ENCODE measurements around the gene STIM1. TPM values are rescaled to one million over a fixed set of nuclear protein-coding genes. Genes with fewer than 3 reads are reported as not detected.

The STIM1 gene
- total RNA-seq, 1 experiment from 2014 or later: 18.0 TPM

GRCh38 chr11:3807909-3808860 is 47.3 kb upstream of the STIM1 start, which contains the start of gene PGAP2 (continued):
- TF ChIP-seq STAT6 (CRISPR knock-in tag; conservative IDR thresholded peaks at IDR 0.05; ENCODE audit: low read depth): no peak
- no peak for TF ChIP-seq ELF4 (CRISPR knock-in tag; IDR thresholded peaks at IDR 0.05; ENCODE audit: low read depth)
- TF ChIP-seq, protein P1, sequence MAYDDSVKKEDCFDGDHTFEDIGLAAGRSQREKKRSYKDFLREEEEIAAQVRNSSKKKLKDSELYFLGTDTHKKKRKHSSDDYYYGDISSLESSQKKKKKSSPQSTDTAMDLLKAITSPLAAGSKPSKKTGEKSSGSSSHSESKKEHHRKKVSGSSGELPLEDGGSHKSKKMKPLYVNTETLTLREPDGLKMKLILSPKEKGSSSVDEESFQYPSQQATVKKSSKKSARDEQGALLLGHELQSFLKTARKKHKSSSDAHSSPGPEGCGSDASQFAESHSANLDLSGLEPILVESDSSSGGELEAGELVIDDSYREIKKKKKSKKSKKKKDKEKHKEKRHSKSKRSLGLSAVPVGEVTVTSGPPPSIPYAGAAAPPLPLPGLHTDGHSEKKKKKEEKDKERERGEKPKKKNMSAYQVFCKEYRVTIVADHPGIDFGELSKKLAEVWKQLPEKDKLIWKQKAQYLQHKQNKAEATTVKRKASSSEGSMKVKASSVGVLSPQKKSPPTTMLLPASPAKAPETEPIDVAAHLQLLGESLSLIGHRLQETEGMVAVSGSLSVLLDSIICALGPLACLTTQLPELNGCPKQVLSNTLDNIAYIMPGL (CRISPR knock-in tag; IDR thresholded peaks at IDR 0.05): peak; percentile 59; the same call in 1 of the 2 replicates
- TF ChIP-seq ZNF671 (CRISPR knock-in tag; IDR thresholded peaks at IDR 0.05): no peak
- TF ChIP-seq ZSCAN18 (CRISPR knock-in tag; IDR thresholded peaks at IDR 0.05): no peak
- no peak for TF ChIP-seq ZNF425 (CRISPR knock-in tag; conservative IDR thresholded peaks at IDR 0.05)

- Mint-ChIP-seq H3K36me3 (no peaks in the 10 kb centered on the region), H3K27me3 (ENCODE audit: low read depth) (no peaks in the 10 kb centered on the region; the same call in 1 of the 2 replicates), H3K4me1 (peaks cover 11% of the 10 kb centered on the region), H3K9me3 (no peaks in the 10 kb centered on the region), H3K4me3 (peak overlapping the region; percentile 96), H3K27ac (peak overlapping the region; percentile 86)
- peak; percentile 38 for ATAC-seq
- DNase-seq (ENCODE audit: low spot score): peak; percentile 37
- POLR2A ChIA-PET: interaction anchor here (0.7 to 1.1 kb wide), 3 partner anchors 11 to 117 kb away, joined by 3 to 4 read pairs (median 3); partner anchors contain the start of gene NUP98
- TF ChIP-seq, protein P2, sequence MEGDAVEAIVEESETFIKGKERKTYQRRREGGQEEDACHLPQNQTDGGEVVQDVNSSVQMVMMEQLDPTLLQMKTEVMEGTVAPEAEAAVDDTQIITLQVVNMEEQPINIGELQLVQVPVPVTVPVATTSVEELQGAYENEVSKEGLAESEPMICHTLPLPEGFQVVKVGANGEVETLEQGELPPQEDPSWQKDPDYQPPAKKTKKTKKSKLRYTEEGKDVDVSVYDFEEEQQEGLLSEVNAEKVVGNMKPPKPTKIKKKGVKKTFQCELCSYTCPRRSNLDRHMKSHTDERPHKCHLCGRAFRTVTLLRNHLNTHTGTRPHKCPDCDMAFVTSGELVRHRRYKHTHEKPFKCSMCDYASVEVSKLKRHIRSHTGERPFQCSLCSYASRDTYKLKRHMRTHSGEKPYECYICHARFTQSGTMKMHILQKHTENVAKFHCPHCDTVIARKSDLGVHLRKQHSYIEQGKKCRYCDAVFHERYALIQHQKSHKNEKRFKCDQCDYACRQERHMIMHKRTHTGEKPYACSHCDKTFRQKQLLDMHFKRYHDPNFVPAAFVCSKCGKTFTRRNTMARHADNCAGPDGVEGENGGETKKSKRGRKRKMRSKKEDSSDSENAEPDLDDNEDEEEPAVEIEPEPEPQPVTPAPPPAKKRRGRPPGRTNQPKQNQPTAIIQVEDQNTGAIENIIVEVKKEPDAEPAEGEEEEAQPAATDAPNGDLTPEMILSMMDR (IDR thresholded peaks at IDR 0.05): no peak; the same call in 1 of the 2 replicates
- TF ChIP-seq, protein P3, sequence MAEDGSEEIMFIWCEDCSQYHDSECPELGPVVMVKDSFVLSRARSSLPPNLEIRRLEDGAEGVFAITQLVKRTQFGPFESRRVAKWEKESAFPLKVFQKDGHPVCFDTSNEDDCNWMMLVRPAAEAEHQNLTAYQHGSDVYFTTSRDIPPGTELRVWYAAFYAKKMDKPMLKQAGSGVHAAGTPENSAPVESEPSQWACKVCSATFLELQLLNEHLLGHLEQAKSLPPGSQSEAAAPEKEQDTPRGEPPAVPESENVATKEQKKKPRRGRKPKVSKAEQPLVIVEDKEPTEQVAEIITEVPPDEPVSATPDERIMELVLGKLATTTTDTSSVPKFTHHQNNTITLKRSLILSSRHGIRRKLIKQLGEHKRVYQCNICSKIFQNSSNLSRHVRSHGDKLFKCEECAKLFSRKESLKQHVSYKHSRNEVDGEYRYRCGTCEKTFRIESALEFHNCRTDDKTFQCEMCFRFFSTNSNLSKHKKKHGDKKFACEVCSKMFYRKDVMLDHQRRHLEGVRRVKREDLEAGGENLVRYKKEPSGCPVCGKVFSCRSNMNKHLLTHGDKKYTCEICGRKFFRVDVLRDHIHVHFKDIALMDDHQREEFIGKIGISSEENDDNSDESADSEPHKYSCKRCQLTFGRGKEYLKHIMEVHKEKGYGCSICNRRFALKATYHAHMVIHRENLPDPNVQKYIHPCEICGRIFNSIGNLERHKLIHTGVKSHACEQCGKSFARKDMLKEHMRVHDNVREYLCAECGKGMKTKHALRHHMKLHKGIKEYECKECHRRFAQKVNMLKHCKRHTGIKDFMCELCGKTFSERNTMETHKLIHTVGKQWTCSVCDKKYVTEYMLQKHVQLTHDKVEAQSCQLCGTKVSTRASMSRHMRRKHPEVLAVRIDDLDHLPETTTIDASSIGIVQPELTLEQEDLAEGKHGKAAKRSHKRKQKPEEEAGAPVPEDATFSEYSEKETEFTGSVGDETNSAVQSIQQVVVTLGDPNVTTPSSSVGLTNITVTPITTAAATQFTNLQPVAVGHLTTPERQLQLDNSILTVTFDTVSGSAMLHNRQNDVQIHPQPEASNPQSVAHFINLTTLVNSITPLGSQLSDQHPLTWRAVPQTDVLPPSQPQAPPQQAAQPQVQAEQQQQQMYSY (CRISPR knock-in tag; IDR thresholded peaks at IDR 0.05): no peak
- CTCF ChIA-PET: interaction anchor here (0.6 to 3.9 kb wide), 17 partner anchors 11 to 264 kb away, joined by 3 to 52 read pairs (median 7); partner anchors contain the start of genes NUP98, RHOG and STIM1
These were observed 46.4 kb upstream of the STIM1 start for GRCh38 chr11:3808861-3809623.

Measured in WTC11 (cell line).